ENCODE data around the gene GSC2.

The GSC2 gene

GRCh38 chr22:19143212-19143611 lies 6.9 kb downstream of the GSC2 start:
- POLR2A ChIA-PET = interaction anchor here (1.6 kb wide), 1 partner anchor 21 kb away, joined by 12 read pairs; the partner anchor contains the start of gene DGCR2
- H3K4me3 ChIP-seq (ENCODE audit: low read depth, low read length) = peak overlapping the region; percentile 25
- CTCF ChIA-PET = interaction anchor here (0.7 to 2.9 kb wide), 10 partner anchors 11 to 489 kb away, joined by 3 to 34 read pairs (median 8); partner anchors contain the start of genes DGCR2 and TSSK2
- DNase-seq (ENCODE audit: low read depth, low spot score) = no peak
- no peak for TF ChIP-seq CTCF (IDR thresholded peaks at IDR 0.05; ENCODE audit: insufficient read depth, low read length, missing control alignments)

GRCh38 chr22:19142394-19142793 lies 7.7 kb downstream of the GSC2 start:
- H3K4me3 ChIP-seq (ENCODE audit: low read depth, low read length) = no peak overlapping the region
- no peak for TF ChIP-seq CTCF (IDR thresholded peaks at IDR 0.05; ENCODE audit: insufficient read depth, low read length, missing control alignments)
- CTCF ChIA-PET = interaction anchor here (2.9 kb wide), 1 partner anchor 10 kb away, joined by 23 read pairs; the partner anchor contains the start of gene TSSK2
- POLR2A ChIA-PET = no interaction called here
- DNase-seq (ENCODE audit: low read depth, low spot score) = no peak

- no peak overlapping the region for H3K4me3 ChIP-seq (ENCODE audit: low read depth, low read length)
- TF ChIP-seq CTCF (IDR thresholded peaks at IDR 0.05; ENCODE audit: insufficient read depth, low read length, missing control alignments) = no peak
- DNase-seq (ENCODE audit: low read depth, low spot score) = no peak
- ChIA-PET POLR2A (no interaction called here), CTCF (no interaction called here)
Measured at GRCh38 chr22:19139974-19140373, 10.1 kb downstream of the GSC2 start.

GRCh38 chr22:19139001-19139356 lies 11.1 kb downstream of the GSC2 start:
- ChIA-PET POLR2A (no interaction called here), CTCF (no interaction called here)
- no peak for TF ChIP-seq CTCF (IDR thresholded peaks at IDR 0.05; ENCODE audit: insufficient read depth, low read length, missing control alignments)
- DNase-seq (ENCODE audit: low read depth, low spot score) = no peak
- no peak overlapping the region for H3K4me3 ChIP-seq (ENCODE audit: low read depth, low read length)

- POLR2A ChIA-PET = no interaction called here
- CTCF ChIA-PET = no interaction called here
- no peak for DNase-seq (ENCODE audit: low read depth, low spot score)
- H3K4me3 ChIP-seq (ENCODE audit: low read depth, low read length) = no peak overlapping the region
- no peak for TF ChIP-seq CTCF (IDR thresholded peaks at IDR 0.05; ENCODE audit: insufficient read depth, low read length, missing control alignments)
Measured at GRCh38 chr22:19138217-19139000, 11.7 kb downstream of the GSC2 start.

- H3K4me3 ChIP-seq (ENCODE audit: low read depth, low read length) = no peak overlapping the region
- no peak for DNase-seq (ENCODE audit: low read depth, low spot score)
- ChIA-PET POLR2A (no interaction called here), CTCF (no interaction called here)
- no peak for TF ChIP-seq CTCF (IDR thresholded peaks at IDR 0.05; ENCODE audit: insufficient read depth, low read length, missing control alignments)
Measured at GRCh38 chr22:19137384-19138216, 12.5 kb downstream of the GSC2 start.

All from AG04449 (cell line).